GM20431 (cell line): Measurements from ENCODE around the gene ROBO2.
"Not testable (repeated sequence)": the region's sequence is repeated elsewhere in the genome, so short reads cannot be mapped to it uniquely, and the experiment has no call there.

Source experiments
- in situ Hi-C: fragments of 300-500 bp; cut with MseI, MboI; formaldehyde crosslinking; loops from one replicate; pipeline ENCODE4 v1.15.0; 2020; ENCODE audit warnings: low sequenced_read_pairs; ENCODE audit not compliant: unreplicated experiment

The ROBO2 gene

DNA sequence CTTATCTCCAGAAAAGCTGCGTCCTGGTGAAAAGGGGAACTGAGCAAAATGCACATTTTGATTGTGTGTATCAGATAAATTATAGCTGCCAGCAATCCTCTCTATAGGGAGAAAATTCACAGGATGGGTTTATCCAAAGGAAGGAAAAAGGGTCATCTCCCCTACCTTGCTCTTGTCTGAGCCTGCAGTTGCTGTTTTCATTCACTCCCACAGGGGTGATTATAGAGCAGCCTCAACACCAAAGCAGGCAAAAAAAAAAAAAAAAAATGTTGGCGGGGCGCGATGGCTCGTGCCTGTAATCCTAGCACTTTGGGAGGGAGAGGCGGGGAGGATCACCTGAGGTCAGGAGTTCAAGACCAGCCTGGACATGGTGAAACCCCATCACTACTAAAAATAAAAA, 333.7 kb downstream of the ROBO2 start:
- in situ Hi-C loops: no loop called here

DNA sequence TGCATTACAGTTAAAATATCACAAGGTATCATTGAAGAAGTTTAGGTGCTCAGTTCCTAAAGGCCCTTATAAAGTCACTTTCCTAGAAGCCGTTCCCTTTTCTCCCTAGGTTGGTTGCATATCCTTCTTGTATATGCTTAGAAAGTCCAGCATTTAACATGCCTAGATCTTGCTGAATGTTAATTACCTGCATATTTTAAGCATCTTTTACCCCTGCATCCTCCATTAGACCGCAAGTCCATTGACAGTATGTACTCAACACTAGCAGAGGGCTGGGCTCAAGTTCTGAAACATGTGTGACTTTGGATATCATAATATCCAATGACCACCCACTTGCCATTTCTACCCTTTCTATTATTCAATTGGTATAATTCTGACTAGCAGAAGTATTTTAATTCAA, 336.6 kb downstream of the ROBO2 start:
- in situ Hi-C loops: no loop called here

DNA sequence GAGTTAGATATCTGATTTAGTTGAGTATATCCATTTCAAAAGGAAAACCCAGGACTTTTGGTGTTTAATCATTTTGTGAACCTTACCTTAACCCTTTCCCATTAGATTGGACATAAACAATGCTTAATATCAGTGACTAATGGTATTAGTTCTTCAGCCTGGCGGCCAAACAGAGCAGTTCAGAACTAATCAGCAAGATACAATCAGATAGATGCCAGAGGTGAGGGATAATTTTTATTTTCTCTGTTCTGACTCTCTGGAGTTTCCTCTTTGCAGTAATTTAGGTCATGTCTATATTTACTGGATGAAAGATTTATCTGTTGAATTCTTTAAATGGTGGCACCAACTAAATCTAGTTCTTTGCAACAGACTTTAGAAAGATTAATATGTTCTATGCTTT, 337.8 kb downstream of the ROBO2 start:
- in situ Hi-C loops: no loop called here

DNA sequence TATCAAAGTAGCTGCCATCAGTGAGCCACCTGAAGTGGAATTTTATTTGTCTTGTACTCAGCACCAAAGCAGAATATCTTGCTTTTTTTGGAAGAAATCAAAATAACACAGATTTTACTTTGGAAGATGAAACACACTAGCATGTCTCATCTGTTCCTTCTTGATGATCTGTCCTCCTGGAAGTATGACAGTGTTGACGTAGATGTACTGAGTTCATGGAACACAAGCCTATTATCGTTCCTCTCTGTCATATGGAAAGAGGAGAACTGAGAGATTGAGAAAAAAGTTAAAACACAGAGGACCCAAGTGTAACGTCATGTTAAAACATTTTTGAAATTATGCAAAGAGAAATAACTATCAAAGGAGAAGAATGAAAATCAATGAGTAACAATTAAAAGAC, 340.2 kb downstream of the ROBO2 start:
- in situ Hi-C loops: no loop called here

DNA sequence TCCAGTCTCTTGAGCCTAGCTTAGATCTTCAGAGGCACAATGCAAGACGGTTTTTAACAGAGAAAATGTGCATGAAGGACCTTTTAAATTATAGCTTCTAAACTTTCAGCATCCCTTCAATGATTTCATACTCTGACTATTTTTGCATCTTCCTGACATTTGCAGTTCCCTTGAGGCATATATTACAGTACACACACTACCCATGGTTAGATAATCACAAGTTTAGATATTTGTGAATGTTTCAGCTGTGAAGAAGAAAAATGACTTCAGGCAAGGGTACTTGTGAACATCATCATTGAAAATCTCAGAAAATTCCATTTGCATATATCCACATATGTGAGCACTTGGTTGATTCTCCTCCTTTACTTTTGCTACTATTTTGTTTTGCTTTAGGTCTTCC, 341.5 kb downstream of the ROBO2 start:
- in situ Hi-C loops: no loop called here

DNA sequence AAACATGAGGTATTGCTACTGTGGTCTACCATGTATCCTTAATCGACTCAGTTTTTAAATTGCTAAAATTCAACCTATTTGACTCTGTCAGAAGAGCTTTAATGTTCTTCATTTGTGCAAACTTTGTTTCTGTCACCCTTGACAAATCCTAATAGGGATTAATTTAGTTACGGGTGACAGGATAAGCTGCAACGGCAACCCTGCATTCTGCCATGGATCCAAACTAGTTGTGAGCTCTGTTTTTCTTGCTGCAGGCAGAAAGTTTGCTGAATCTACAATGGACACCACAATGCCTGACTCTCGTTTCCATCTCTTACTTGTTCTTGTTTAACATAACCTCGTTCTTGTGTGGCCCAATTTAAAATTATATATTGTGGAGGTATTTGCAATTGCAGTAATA, 352.3 kb downstream of the ROBO2 start:
- in situ Hi-C loops: no loop called here

DNA sequence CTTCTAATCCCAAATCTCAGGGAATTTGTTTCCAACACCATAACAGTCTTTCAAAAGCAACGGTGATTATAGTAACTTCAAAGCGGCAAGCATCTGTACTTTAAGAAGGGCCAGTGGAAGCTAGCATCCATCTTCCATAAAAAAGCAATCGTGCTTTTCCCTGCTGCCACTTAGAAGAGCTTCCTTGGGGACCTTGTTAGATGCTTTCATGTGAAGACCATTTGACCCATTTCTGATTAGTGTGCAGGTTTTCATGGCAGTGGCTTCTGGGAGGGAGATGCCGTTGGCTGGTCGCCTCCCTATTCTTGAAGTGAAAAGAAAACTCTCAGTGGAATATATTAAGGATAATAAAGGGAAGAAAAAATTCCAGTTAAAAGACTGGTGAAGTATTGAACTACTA, 354.1 kb downstream of the ROBO2 start:
- in situ Hi-C loops: no loop called here

DNA sequence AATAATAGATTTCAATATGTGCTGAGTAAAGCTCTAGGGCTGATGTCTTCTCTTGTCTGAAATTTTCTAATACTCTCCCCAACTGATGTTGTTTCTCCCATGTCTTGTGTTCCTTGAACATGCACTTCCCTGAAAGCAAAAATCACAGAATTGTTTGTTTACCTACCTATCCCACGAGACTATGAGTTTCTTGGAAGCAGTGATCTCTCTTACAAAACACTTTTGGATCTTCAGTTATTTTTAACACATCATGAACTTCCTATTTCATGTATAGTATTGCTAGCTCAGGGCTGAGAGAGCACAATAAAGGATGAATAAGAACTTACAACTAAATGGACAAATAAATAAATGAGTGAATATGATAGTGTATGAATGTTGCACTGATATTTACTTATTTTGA, 365.0 kb downstream of the ROBO2 start:
- in situ Hi-C loops: no loop called here

DNA sequence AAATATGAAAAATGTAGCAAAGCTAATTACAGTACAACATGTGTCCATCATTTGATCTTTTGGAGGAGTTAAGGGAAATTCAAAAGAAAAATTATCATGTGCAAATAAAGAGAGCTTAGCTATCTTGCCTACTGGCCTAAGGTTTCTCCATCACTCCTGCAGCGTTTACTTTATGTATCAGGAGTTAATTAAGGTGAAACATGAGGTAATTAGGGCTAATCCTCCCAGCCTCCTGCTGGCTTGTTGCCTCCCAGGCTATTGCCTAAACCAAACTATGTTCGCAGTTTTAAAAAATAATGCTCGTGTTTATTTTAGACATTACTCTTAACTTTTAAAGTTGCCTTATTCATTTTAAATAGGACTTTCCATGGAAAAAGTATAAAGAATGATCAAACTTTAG, 367.5 kb downstream of the ROBO2 start:
- in situ Hi-C loops: no loop called here

DNA sequence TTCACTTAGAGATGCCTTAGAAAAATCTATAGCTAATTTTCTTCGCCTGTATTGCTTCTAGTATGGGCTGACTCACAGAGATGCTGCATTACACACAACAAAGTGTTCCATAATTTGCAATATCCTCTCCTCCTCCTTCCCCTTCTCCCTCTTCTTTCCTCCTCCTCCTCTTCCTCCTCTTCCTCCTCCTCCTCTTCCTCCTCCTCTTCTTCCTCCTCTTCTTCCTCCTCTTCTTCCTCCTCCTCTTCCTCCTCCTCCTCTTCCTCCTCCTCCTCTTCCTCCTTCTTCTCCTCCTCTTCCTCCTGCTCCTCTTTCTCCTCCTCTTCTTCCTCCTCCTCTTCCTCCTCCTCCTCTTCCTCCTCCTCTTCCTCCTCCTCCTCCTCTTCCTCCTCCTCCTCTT, 370.4 kb downstream of the ROBO2 start:
- in situ Hi-C loops: not testable (repeated sequence)

DNA sequence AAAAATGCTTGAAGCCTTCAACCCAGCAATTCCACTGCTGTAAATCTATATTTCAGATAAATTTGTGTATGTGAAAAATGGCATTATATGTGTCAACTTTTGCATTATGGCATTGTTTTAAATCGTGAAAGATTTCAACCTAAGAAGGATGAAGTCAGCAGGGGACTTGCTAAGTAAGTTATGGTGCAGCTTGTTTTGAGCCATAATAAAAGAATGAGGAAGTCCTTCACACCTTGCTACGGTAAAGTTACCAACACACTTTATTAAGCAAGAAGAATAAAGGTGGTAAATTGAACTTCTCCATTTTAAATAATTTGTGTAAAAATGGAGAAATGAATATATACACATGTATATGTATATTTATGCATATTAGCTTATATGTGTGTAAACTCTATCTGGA, 371.4 kb downstream of the ROBO2 start:
- in situ Hi-C loops: no loop called here

DNA sequence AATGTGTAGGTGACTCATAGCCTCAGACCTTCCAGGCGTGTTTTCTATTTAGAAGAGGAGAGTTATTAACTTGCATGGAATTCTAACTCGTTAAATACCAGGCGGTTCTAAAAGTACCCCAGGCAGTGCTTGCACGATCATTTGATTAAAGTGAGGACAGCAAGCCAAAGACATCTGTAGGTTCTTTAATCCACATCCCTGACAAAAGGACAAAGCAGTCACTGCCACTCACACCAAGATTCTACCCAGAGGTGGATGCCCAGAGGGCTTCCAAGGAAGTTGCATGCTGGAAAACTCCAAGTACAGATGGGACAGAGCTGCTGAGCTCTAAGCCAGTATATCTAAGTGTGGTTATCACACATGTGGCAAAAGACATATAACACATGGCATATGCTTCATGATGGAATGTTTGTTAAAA, 372.1 kb downstream of the ROBO2 start:
- in situ Hi-C loops: no loop called here

DNA sequence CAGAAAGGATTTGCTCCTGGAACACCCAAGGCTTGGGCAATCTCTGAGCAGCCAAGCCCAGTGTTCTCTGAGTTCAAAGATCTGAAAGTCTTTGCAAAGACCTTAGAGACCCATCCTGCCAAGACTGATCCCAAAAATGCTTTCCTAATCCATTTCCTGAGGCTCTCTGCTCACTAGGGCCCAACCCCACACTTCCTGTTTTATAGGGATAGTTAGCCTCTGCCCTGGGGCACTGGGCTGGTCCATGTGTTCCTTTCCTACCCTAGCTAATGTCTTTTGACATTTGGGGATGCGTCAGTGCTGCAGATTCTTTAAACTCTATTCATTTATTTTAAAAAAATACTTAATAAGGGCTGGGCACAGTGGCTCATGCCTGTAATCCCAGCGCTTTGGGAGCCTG, 372.7 kb downstream of the ROBO2 start:
- in situ Hi-C loops: no loop called here

DNA sequence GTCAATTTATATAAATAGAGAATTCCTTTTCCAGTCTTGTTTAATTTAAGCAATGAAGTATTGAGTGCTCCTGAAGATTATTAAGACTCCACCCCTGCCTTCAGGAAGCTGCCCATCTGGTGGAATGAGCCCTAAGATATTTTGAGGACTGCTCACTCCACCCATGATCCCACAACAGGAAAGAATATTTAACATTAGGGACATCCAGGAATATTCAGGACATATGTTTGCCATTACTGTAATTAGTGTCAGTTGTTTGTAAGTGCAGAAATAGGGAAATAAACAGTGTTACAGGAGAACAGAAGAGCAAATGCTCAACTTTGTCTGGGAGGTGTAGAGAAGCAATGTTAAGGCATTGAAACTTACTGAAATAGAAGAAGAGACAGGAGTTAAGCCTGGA, 375.0 kb downstream of the ROBO2 start:
- in situ Hi-C loops: no loop called here

DNA sequence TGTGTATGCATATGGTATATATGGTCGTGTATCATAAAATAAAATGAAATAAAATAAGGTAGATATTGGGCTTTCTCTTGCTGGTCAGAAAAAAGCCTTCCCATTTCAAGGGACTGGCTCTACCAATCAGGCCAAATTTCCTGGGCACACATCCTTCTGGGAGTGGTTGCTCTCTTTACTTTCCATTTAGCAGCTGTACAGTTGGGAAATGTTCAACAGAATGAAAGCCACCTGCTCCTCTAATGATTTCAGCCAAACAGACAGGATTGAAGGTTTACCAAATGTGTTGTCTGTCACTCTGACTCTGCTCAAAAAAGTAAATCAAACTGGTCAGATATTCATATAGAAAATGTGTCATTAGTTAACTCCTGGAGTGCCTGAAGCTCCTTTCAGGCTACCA, 380.4 kb downstream of the ROBO2 start:
- in situ Hi-C loops: no loop called here

DNA sequence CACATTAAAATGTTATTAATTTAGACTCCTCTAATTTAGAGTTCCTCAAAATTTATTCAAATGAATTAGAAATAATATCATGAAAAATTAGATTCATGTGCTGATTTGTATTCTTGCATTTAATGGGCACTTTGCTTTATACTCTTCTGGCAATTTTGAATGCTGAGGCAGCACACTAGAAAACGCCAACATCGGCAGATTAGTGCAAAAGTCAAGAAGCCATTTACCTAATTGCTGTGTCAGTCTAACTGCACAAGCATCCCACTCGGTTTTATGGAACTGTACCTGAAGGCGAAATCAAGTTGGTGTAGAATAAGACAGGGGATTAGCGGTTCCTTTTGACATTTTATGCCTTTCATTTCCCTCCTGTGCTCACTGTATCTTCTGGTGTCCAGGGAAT, 382.0 kb downstream of the ROBO2 start:
- in situ Hi-C loops: no loop called here

DNA sequence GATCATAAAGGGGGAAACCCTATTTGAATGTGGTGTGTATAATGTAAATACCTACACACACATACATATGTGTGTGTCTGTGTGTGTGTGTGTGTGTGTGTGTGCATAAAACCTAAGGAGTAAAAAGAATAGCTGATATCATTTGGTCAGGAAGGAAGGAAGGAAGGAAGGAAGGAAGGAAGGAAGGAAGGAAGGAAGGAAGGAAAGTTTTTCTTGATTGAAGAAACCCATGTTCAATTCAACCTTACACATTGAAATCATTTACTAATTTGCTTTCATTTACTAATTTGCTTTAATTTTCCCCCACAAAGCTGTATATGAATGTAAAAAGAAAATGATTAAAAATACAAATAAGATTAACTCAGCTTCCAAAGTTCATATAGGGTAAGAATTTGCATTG, 386.6 kb downstream of the ROBO2 start:
- in situ Hi-C loops: no loop called here

DNA sequence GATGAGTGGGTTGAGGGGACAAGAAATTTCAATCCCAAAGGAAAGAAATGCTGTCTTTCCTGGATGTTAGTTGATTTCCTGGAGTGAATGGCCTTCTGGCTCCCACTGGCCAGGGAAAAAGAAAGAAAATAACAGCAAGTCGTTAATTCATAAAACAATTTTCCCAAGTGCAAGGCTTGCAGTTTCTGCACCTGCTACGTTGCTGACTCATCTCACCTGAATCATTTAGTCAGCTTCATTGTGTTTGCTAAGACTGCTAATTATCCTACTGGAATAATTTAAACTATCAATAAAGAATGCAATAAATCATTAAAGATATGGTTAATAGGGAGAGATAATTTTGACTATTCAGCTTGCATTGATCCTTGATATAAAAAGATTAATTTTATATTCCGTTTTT, 387.6 kb downstream of the ROBO2 start:
- in situ Hi-C loops: no loop called here

DNA sequence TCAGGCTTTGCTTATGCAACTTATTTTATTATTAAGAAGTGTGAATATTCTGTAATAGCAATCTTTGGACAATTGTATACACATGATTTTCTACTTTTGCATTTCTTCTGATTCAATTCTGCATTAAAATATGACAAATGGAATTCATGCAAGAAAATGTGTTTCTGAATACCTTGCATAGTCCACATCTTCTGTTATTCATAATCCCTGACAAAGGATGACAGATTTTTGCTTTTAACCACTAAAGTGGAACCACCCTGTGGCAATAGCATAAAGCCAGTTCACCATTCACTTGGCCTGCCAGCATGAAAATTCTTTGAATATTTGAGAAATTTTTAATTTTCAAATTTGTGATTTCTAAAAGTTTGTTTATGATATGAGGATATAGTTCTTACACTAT, 397.0 kb downstream of the ROBO2 start:
- in situ Hi-C loops: no loop called here

DNA sequence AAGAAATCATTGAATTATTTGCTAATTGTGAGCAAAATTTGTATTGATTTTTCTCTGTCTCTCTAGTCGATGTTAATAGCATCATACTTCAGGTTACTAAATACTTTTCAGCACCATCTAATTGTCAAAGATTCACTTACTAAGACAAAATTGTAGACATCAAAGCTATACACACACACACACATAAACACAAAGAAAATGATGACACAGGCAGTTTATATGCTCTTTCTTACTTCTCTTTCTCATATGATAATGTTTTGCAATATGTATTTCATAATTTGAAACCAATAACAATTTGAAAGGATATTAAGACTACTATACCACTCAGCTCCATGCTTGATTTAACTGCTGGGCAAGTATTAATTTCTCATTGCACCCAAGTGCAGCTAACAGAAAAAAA, 406.2 kb downstream of the ROBO2 start:
- in situ Hi-C loops: no loop called here

DNA sequence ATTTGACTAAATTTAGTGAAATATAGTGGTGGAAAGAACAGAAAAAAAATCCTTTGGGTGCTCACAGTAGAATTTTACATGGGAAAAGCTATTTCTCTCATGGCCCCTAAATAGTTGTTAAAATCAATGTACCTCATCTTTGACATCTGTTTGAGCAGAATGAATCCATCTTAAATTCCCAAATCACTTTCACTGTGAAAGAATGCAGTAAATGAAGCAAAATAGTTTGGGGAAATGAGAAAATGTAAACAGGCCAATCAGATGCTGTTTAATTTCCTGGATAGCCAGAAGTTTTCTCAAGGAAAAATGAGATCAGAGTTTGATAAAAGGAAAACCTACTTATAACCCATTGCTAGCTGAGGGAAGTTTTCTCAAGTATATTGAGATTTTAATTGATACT, 406.9 kb downstream of the ROBO2 start:
- in situ Hi-C loops: no loop called here

DNA sequence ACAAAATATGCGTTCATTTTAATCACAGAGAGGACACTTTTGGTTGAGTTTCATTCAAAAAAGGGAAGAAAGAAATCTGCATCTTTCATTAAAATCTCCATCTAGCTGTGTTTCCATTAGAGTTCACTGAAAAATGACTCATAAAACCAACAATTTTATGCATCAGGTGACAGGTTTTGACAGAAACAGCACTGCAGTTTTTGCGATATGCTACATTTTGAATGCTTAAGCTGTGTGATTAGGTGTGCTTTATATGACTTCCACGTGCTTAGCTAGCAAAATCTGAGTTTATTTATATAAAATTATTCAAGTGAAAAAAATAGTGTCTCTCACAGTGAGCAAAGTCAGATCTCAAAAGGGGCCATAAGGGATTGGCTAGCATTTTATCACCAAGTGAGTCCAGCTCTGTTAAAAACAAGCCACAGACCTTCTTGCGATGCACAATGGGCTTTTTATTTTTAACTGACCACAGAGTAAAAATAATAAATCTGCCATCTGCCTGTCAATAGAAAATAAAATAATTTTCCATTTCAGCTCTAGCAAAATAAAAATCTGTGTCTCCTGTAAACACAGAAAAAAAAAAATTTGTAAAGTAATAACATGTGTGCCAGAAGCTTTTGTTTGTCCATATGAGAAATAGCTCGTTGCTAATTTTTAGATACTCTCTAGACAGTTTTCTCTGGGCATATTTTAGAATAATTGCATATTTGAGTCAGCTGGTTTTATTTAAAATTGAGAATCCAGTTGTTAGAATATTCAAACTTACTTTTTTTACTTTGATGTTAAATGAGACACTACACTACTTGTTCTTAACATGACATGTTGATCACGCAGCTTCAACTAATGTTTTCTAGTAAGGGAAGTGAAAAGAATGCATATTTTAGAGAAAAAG, 409.8 kb downstream of the ROBO2 start:
- in situ Hi-C loops: no loop called here
